ENCODE results near the gene RHBDD3. TPM values are rescaled to one million over a fixed set of nuclear protein-coding genes. Genes with fewer than 3 reads are reported as not detected.

The RHBDD3 gene
- 10 to 100 TPM; 16.8 to 19.3 (median 17.8) TPM for total RNA-seq
- 20.8 TPM for polyA plus RNA-seq
- long read RNA-seq, donor 1, transcript RHBDD3-201 (7 exons, 1,794 nt) = major isoform, 34 of 61 reads
- long read RNA-seq, donor 1, partial matches to known transcripts = 6 of 61 reads
- long read RNA-seq, donor 1, other reads (novel, unspliced or antisense) = 19 of 61 reads
- long read RNA-seq, donor 2, transcript RHBDD3-201 (7 exons, 1,794 nt) = major isoform, 9 of 24 reads
- long read RNA-seq, donor 2, partial matches to known transcripts = 2 of 24 reads
- long read RNA-seq, donor 2, other reads (novel, unspliced or antisense) = 12 of 24 reads
- long read RNA-seq, donor 3, transcript RHBDD3-201 (7 exons, 1,794 nt) = major isoform, 56 of 127 reads
- long read RNA-seq, donor 3, transcript RHBDD3-206 (3 exons, 999 nt) = minor isoform, 12 of 127 reads
- long read RNA-seq, donor 3, partial matches to known transcripts = 15 of 127 reads
- long read RNA-seq, donor 3, other reads (novel, unspliced or antisense) = 43 of 127 reads
- long read RNA-seq, donor 4, transcript RHBDD3-201 (7 exons, 1,794 nt) = major isoform, 11 of 25 reads
- long read RNA-seq, donor 4, partial matches to known transcripts = 1 of 25 reads
- long read RNA-seq, donor 4, other reads (novel, unspliced or antisense) = 13 of 25 reads

- intact Hi-C loops (cut with DNase I) = no loop called here
Observed at GRCh38 chr22:29267858-29268510, at the start of gene RHBDD3, which contains the start of gene EWSR1. Gene RHBDD3, minus strand, starts transcription at chr22:29267981. Its CDS starts 2,355 bp downstream, at chr22:29265626. Gene EWSR1, plus strand, starts transcription at chr22:29268268. Its CDS starts 69 bp downstream, at chr22:29268337.

GRCh38 chr22:29316141-29316828 lies 48.5 kb upstream of the RHBDD3 start:
- intact Hi-C loops (cut with DNase I) = no loop called here
- WGBS = 63% methylated on average over 18 of the region's 18 CpGs
- no peak for ATAC-seq
- Histone ChIP-seq H3K4me3 (ENCODE audit: low read length) (no peak overlapping the region), H3K4me1 (ENCODE audit: control insufficient read depth, insufficient read depth, low read length) (peaks cover 11% of the 10 kb centered on the region), H3K27ac (ENCODE audit: low read length) (no peak overlapping the region), H3K9me3 (ENCODE audit: control insufficient read depth, low read length) (no peaks in the 10 kb centered on the region), H3K27me3 (ENCODE audit: control insufficient read depth, insufficient read depth) (no peaks in the 10 kb centered on the region)
- peak in 2 of 3 donors; percentile 45 to 49 for DNase-seq

More at GRCh38 chr22:29267858-29268510, at the start of gene RHBDD3, which contains the start of gene EWSR1:
- Histone ChIP-seq H3K4me3 (ENCODE audit: low read length) (peak within 1 kb of the TSS; percentile 98), H3K27me3 (ENCODE audit: control insufficient read depth, insufficient read depth) (no peaks in the 10 kb centered on the region), H3K9me3 (ENCODE audit: control insufficient read depth, low read length) (no peaks in the 10 kb centered on the region), H3K27ac (ENCODE audit: low read length) (peak within 1 kb of the TSS; percentile 97), H3K4me1 (ENCODE audit: control insufficient read depth, insufficient read depth, low read length) (peaks cover 9% of the 10 kb centered on the region)
- DNase-seq (peak; percentile 98), ATAC-seq (peak; percentile 92 to 94)
- under 1% methylated on average over 67 of the region's 67 CpGs for WGBS

- ATAC-seq (no peak), DNase-seq (peak; percentile 19 to 72 (median 56))
- no peaks in the 10 kb centered on the region for H3K9me3 ChIP-seq (ENCODE audit: control insufficient read depth, low read length)
- H3K4me1 ChIP-seq (ENCODE audit: control insufficient read depth, insufficient read depth, low read length) = peaks cover 14% of the 10 kb centered on the region
- no peaks in the 10 kb centered on the region for H3K27me3 ChIP-seq (ENCODE audit: control insufficient read depth, insufficient read depth)
- peak within 1 kb of the TSS; percentile 48 for H3K4me3 ChIP-seq (ENCODE audit: low read length)
- no peak within 1 kb of the TSS for H3K27ac ChIP-seq (ENCODE audit: low read length)
- 4% methylated on average over 103 of the region's 103 CpGs for WGBS
- intact Hi-C loops (cut with DNase I) = no loop called here
Observed at GRCh38 chr22:29315286-29316140, 47.7 kb upstream of the RHBDD3 start, which contains the start of gene RASL10A. Gene RASL10A, minus strand, starts transcription at chr22:29315697. Its CDS starts 451 bp downstream, at chr22:29315246.

GRCh38 chr22:29314537-29315285 lies 46.9 kb upstream of the RHBDD3 start:
- Histone ChIP-seq H3K9me3 (ENCODE audit: control insufficient read depth, low read length) (no peaks in the 10 kb centered on the region), H3K27ac (ENCODE audit: low read length) (no peak overlapping the region), H3K4me1 (ENCODE audit: control insufficient read depth, insufficient read depth, low read length) (peaks cover 17% of the 10 kb centered on the region), H3K27me3 (ENCODE audit: control insufficient read depth, insufficient read depth) (no peaks in the 10 kb centered on the region), H3K4me3 (ENCODE audit: low read length) (peak overlapping the region; percentile 48)
- DNase-seq (peak; percentile 26 to 67 (median 50)), ATAC-seq (no peak)
- intact Hi-C loops (cut with DNase I) = no loop called here
- WGBS = 3% methylated on average over 69 of the region's 69 CpGs

- DNase-seq = peak; percentile 26 to 63 (median 50)
- no peak for ATAC-seq
- 19% methylated on average over 51 of the region's 51 CpGs for WGBS
- Histone ChIP-seq H3K9me3 (ENCODE audit: control insufficient read depth, low read length) (no peaks in the 10 kb centered on the region), H3K4me3 (ENCODE audit: low read length) (no peak overlapping the region), H3K27ac (ENCODE audit: low read length) (no peak overlapping the region), H3K4me1 (ENCODE audit: control insufficient read depth, insufficient read depth, low read length) (peaks cover 24% of the 10 kb centered on the region), H3K27me3 (ENCODE audit: control insufficient read depth, insufficient read depth) (no peaks in the 10 kb centered on the region)
- intact Hi-C loops (cut with DNase I) = no loop called here
Observed at GRCh38 chr22:29313576-29314466, 46.0 kb upstream of the RHBDD3 start.

GRCh38 chr22:29313126-29313575 lies 45.4 kb upstream of the RHBDD3 start:
- DNase-seq = peak; percentile 55 to 82 (median 78)
- intact Hi-C loops (cut with DNase I) = no loop called here
- Histone ChIP-seq H3K9me3 (ENCODE audit: control insufficient read depth, low read length) (no peaks in the 10 kb centered on the region), H3K4me3 (ENCODE audit: low read length) (no peak overlapping the region), H3K27ac (ENCODE audit: low read length) (no peak overlapping the region), H3K27me3 (ENCODE audit: control insufficient read depth, insufficient read depth) (no peaks in the 10 kb centered on the region), H3K4me1 (ENCODE audit: control insufficient read depth, insufficient read depth, low read length) (peaks cover 27% of the 10 kb centered on the region)
- peak in 1 of 2 donors; percentile 9 for ATAC-seq
- whole genome bisulfite sequencing = 15% methylated on average over 44 of the region's 44 CpGs

GRCh38 chr22:29312218-29313125 lies 44.7 kb upstream of the RHBDD3 start:
- no peak overlapping the region for H3K4me3 ChIP-seq (ENCODE audit: low read length)
- no peak for ATAC-seq
- no peaks in the 10 kb centered on the region for H3K27me3 ChIP-seq (ENCODE audit: control insufficient read depth, insufficient read depth)
- intact Hi-C loops (cut with DNase I) = no loop called here
- no peaks in the 10 kb centered on the region for H3K9me3 ChIP-seq (ENCODE audit: control insufficient read depth, low read length)
- WGBS = 88% methylated on average over 25 of the region's 25 CpGs
- peak; percentile 11 to 74 (median 51) for DNase-seq
- no peak overlapping the region for H3K27ac ChIP-seq (ENCODE audit: low read length)
- peaks cover 30% of the 10 kb centered on the region for H3K4me1 ChIP-seq (ENCODE audit: control insufficient read depth, insufficient read depth, low read length)

Data from right cardiac atrium (tissue), 5 donors.